HG03521 (cell line): ENCODE results near the gene ADGRV1.
"Not testable (repeated sequence)": the region's sequence is repeated elsewhere in the genome, so short reads cannot be mapped to it uniquely, and the experiment has no call there.

Source experiments
- ATAC-seq: cut with Tn5 transposase; IDR thresholded peaks from one replicate; pipeline ENCODE4 v1.9.1; 2021; ENCODE audit warnings: mild to moderate bottlenecking, moderate library complexity; ENCODE audit not compliant: unreplicated experiment

ADGRV1 gene

GRCh38 chr5:90595766-90596165 is 37.2 kb downstream of the ADGRV1 start:
- not testable (repeated sequence) for ATAC-seq

DNA sequence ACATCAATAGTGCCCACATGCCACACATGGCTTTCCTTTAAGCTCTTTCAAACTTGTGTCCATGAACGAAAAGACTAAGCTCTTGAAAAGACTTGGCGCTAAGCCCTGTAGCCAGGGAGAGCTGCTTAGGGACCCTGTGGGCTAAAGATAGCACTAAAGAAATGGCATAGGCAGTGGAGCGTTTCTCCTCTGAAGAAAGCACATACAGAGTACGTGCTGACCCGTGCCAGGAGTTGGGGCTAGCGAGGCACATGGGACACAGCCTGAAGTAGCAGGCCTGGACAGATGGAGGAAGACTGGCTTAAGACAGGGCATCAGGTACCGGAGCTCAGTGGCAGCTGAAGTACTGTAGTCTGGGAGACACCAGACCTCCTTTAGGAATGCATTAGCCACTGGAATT is 39.7 kb downstream of the ADGRV1 start:
- no peak for ATAC-seq

GRCh38 chr5:90600307-90600706 is 41.7 kb downstream of the ADGRV1 start:
- ATAC-seq = not testable (repeated sequence)

DNA sequence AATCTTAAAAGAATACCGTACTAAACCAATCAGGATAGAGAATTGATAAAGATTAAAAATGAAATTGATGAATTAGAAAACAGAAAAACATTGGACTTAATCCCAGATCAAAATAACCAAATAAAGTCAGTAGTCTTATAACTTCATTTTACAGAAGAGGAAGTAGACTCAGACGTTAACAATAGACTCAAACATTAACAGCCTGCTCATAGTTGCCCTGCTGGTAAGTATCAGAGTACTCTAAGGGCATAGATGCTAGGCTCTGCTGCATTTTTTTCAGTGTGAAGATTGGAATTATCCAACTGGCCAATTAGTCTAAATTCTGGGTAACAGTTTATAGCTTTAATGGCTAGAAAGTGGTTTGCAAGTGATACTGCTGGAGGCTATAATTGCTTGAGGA is 42.9 kb downstream of the ADGRV1 start:
- ATAC-seq = no peak

DNA sequence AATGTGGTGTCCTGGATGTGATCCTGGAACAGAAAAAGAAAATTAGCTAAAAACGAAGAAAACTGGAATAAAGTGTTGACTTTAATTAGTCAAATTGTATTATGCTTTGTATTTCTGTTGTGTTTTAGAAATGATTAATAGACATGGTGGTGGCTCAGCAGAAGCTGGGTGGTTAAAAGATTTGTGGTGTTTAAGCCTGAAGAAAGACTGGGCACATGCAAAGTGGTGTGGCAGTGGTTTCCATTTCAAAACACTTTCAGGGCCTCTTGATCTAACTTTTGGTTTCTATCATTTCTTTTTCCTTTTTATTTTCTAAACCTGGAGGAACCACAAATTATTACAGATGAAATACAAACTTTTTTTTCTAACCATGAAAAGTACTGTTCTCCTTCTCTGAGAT is 44.1 kb downstream of the ADGRV1 start:
- ATAC-seq = no peak

- ATAC-seq = no peak
These were observed 47.9 kb downstream of the ADGRV1 start for GRCh38 chr5:90606539-90606938.

DNA sequence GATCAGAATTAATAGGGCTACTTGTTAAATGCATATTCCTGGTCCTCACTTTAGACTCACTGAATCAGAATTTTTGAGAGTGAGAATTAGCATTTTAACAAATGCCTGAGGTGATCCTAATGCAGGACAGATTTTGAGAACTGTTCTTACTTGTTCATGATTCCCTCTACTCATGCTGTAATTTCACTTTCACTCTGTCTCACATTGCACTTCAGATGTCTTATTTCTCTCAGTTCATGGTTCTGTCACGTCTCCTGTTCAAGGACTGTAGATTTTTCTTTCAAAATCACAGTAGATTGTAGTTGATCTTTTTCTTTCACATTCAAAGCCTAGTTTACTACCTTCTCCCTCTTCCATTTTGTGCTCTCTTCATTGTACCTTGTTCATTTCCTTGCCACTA is 54.3 kb downstream of the ADGRV1 start:
- ATAC-seq = peak; percentile 92

DNA sequence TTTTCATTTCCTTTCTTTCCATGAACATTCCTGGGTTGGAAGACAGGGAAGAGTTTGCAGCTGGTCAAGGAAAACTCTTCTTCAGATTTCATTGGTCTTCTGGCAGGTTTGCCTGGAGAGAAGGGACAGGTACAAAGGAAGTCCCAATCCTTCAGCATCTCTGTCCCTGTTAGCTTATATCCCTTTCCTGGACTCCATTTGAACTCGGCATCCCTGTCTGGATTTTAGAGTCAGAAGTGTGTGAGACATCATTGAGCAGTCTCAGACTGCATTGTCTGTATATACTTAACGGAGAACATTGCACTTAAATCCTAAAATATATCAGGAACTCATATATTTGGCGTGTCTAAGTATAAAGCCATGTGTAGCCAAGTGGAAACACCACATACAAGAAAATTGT is 54.9 kb downstream of the ADGRV1 start:
- ATAC-seq = no peak

GRCh38 chr5:90613918-90614504 is 55.4 kb downstream of the ADGRV1 start:
- no peak for ATAC-seq

- ATAC-seq = no peak
These were observed 56.8 kb downstream of the ADGRV1 start for GRCh38 chr5:90615355-90615754.

DNA sequence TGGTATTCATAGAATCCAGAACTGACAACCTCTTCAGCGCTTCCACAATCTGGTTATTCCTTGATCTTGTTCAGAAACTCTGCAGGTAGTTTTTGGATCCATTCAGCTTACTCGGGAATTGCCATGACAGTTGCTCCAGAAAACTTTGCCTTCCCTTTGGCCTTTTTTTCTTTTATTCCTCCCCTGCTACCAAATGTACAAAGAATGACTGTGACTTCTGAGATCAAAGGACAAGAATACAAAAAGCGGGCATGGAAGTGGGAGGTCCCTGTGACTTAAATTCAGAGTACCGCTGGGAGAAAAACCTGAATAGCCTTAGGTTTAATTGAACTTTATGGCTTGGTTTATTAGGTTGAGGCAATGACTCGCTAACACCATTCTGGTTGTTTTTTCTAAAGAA is 59.5 kb downstream of the ADGRV1 start:
- no peak for ATAC-seq

DNA sequence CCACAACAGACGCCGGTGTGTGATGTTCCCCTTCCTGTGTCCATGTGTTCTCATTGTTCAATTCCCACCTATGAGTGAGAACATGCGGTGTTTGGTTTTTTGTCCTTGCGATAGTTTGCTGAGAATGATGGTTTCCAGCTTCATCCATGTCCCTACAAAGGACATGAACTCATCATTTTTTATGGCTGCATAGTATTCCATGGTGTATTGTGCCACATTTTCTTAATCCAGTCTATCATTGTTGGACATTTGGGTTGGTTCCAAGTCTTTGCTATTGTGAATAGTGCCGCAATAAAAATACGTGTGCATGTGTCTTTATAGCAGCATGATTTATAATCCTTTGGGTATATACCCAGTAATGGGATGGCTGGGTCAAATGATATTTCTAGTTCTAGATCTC is 61.2 kb downstream of the ADGRV1 start:
- not testable (repeated sequence) for ATAC-seq

GRCh38 chr5:90621848-90622247 is 63.3 kb downstream of the ADGRV1 start:
- ATAC-seq = no peak

GRCh38 chr5:90626493-90626892 is 67.9 kb downstream of the ADGRV1 start:
- no peak for ATAC-seq

DNA sequence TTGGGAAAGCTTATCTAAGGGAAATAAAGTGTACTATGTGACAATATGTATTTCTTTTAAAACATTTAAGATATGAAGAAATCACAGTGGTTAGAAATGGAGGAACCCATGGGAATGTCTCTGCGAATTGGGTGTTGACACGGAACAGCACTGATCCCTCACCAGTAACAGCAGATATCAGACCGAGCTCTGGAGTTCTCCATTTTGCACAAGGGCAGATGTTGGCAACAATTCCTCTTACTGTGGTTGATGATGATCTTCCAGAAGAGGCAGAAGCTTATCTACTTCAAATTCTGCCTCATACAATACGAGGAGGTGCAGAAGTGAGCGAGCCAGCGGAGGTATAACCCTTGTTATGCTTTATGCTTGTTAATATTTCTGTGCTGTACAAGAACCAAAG is 69.9 kb downstream of the ADGRV1 start:
- no peak for ATAC-seq

DNA sequence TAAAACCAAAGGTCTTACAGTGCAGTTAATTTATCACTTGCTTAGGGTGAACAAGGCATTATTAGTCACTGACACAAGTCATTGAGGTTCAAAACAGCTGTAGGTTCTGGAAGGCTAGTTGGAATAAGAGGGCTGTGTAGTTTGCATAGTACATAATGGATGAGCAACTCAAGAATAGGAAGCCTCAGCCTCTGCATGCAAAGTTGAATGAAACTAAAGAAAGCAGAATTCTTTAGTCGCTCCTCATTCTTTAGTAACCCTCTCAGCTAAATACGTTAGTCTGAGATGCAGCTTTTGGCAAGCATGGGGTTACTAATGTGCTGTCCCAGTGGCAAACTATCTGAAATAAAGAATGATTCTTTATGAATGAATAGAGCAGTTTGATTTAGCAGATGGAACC is 74.2 kb downstream of the ADGRV1 start:
- ATAC-seq = no peak

GRCh38 chr5:90636948-90637347 is 78.4 kb downstream of the ADGRV1 start:
- no peak for ATAC-seq

DNA sequence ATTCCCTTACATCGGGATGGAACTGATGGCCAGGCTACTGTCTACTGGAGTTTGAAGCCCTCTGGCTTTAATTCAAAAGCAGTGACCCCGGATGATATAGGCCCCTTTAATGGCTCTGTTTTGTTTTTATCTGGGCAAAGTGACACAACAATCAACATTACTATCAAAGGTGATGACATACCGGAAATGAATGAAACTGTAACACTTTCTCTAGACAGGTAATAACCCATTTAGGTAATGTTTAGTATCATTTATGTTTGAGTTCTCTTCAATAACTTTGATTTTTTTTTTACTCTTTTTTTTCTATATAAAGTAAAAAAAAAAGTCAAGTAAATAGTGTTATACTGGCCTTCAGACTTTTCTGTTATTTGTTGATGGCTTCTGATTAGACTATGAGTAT is 79.1 kb downstream of the ADGRV1 start:
- ATAC-seq = no peak

DNA sequence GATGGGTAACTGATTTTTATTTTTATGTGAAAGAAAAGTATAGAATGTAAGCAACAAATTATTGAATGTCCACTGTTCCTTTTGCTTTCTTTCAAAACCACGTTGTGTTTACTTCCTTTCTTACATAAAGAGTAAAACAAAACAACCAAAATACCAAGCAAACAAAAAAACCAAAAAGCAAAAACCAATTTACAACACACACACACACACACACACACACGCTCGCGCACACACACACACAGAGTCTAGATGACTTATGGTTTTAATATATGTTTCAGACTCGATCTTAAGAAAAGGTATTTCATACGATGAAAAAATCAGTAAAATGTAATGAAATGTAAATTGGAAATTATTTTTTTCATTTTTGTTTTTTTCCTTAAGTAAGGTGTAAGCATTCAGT is 80.3 kb downstream of the ADGRV1 start:
- no peak for ATAC-seq

DNA sequence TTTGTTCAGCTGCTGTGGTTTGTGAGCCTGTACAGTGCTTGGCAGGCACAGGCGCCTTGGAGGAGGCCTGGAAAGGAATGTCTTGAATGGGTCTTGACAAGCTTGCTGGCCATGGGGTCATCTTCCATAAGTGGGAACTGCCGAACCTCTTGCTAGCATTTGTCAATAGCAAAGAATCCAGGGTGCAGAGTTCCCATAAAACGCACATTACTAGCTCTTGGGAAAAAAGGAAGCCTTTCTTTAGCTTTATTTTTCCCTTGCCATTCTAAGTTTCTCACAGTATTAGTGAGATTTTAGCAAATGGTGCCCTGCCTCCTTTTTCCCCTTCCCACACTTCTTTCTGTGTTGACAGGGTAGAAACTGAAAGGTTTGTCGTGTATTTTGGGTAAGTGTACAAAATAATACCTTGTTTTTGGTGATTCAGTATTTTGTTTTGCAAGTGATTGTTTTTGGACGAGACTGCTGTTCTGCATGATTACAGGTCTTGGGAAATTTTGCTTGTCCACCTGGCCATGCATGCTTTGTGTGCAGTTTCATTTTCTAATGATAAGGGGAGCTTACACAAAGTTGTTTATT is 82.0 kb downstream of the ADGRV1 start:
- no peak for ATAC-seq

DNA sequence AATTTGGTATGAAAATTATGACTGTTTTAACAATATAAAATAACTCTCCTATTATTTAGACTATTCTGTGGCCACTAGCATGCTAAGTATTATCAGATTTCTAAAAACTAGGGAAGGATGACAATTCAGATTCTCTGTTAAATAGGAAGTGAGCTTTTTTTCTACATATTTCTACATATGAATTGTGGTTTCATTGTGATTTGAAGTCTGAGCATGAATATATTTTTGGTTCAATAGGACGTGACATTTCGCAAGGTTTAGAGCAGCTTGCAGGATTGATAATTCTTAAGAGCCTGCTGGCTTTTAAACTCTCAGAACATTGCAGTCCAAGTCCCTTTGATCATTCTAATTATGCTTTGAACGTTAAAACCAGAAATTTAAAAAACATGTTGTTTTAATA is 82.9 kb downstream of the ADGRV1 start:
- no peak for ATAC-seq

DNA sequence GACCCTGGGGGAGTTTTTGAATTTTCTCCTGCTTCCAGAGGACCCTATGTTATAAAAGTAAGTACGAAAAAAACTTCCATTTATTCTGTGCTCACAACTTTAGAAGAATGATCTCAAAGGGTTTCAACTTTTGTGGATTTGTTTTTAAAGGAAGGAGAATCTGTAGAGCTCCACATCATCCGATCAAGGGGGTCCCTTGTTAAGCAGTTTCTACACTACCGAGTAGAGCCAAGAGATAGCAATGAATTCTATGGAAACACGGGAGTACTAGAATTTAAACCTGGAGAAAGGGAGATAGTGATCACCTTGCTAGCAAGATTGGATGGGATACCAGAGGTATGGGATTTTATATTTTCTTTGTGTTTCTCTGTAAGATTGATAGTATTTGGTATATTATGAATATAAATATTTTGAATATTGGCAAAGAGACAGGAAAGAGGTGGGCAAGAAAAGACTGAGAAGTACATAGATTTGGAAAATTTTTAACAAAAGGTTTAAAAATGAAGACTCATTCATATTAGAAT is 84.2 kb downstream of the ADGRV1 start:
- no peak for ATAC-seq

GRCh38 chr5:90644132-90644531 is 85.5 kb downstream of the ADGRV1 start:
- no peak for ATAC-seq
